Stimulated activated CD8-positive, alpha-beta memory T cell treated with anti-CD3 and anti-CD28 coated beads, Interleukin-7, amount 100 ng/mL, for 4 hours (primary cell): ENCODE measurements around the gene REEP5.

Experiments
- DNase-seq, 2 donors: peaks; one replicate each; pipeline ENCODE4 v3.0.0-alpha.2; 2020; ENCODE audit warnings: low read depth in 2 of 2

Gene REEP5

GRCh38 chr5:112844489-112844888, 77.5 kb downstream of the REEP5 start:
- DNase-seq, result no peak

GRCh38 chr5:112833971-112834370, 88.1 kb downstream of the REEP5 start:
- no peak for DNase-seq

- no peak for DNase-seq
Observed at GRCh38 chr5:112830378-112830777, 91.6 kb downstream of the REEP5 start.
